Measurements from ENCODE around the gene ZNF732. TPM values are rescaled to one million over a fixed set of nuclear protein-coding genes. Genes with fewer than 3 reads are reported as not detected.

The ZNF732 gene
- total and polyA plus RNA-seq, 2 experiments from 2014 or later: not detected

GRCh38 chr4:223913-224497 is 81.3 kb downstream of the ZNF732 start:
- no peaks in the 10 kb centered on the region for H3K4me1 ChIP-seq (ENCODE audit: insufficient read depth)
- no peaks in the 10 kb centered on the region for H3K27me3 ChIP-seq
- no peak overlapping the region for H3K4me3 ChIP-seq
- WGBS (ENCODE audit: low lambda C conversion rate, missing lambda C conversion rate): 92% methylated on average over 1 of the region's 1 CpG
- H3K4me2 ChIP-seq: no peak overlapping the region
- no peaks in the 10 kb centered on the region for H3K9me2 ChIP-seq (replicated peaks; ENCODE audit: insufficient read depth)
- H3K9me3 ChIP-seq (ENCODE audit: low read depth): peaks cover 3% of the 10 kb centered on the region
- H3K79me2 ChIP-seq: no peaks in the 10 kb centered on the region
- H2AFZ ChIP-seq: no peak overlapping the region
- no peak for DNase-seq (ENCODE audit: low spot score)
- H4K20me1 ChIP-seq (ENCODE audit: insufficient read depth, poor library complexity, severe bottlenecking): no peaks in the 10 kb centered on the region
- no peaks in the 10 kb centered on the region for H3K36me3 ChIP-seq (replicated peaks; ENCODE audit: insufficient read depth, low read depth)
- TF ChIP-seq EZH2phosphoT487 (IDR thresholded peaks at IDR 0.05; ENCODE audit: low read depth, severe bottlenecking, unreplicated experiment): no peak
- TF ChIP-seq, protein P1, sequence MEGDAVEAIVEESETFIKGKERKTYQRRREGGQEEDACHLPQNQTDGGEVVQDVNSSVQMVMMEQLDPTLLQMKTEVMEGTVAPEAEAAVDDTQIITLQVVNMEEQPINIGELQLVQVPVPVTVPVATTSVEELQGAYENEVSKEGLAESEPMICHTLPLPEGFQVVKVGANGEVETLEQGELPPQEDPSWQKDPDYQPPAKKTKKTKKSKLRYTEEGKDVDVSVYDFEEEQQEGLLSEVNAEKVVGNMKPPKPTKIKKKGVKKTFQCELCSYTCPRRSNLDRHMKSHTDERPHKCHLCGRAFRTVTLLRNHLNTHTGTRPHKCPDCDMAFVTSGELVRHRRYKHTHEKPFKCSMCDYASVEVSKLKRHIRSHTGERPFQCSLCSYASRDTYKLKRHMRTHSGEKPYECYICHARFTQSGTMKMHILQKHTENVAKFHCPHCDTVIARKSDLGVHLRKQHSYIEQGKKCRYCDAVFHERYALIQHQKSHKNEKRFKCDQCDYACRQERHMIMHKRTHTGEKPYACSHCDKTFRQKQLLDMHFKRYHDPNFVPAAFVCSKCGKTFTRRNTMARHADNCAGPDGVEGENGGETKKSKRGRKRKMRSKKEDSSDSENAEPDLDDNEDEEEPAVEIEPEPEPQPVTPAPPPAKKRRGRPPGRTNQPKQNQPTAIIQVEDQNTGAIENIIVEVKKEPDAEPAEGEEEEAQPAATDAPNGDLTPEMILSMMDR (IDR thresholded peaks at IDR 0.05; ENCODE audit: poor library complexity): no peak
- TF ChIP-seq EZH2 (IDR thresholded peaks at IDR 0.05; ENCODE audit: borderline replicate concordance): no peak
- H3K27ac ChIP-seq: no peak overlapping the region

MicroRNAs within 50 kb of the gene (microRNA counts, 767-probe panel; counts per million panel counts)
- not detected for microRNA hsa-miR-571

Small RNA genes within 50 kb of the gene (microRNA-seq; reads per million reads assigned to microRNA genes)
- gene MIR571: not detected

Small RNA genes within 50 kb of the gene (small RNA-seq; reads per million reads assigned to genes)
- gene AC079140.2: 0.25 reads per million
- not detected for gene MIR571

Other genes starting within 250 kb of the ZNF732 start
- 4.2 and 4.7 TPM in 2 replicates for gene ZNF718, start 181.0 kb downstream of the ZNF732 start, total RNA-seq
- gene ZNF718, start 181.0 kb downstream of the ZNF732 start, polyA plus RNA-seq: 2.3 and 2.5 TPM in 2 replicates
- 12.8 and 20.3 TPM in 2 replicates for gene ZNF141, start 32.3 kb upstream of the ZNF732 start, total RNA-seq
- gene ZNF141, start 32.3 kb upstream of the ZNF732 start, polyA plus RNA-seq: 3.7 and 7.4 TPM in 2 replicates
- 16.3 and 21.6 TPM in 2 replicates for gene ZNF721, start 193.7 kb upstream of the ZNF732 start, total RNA-seq
- 13.2 and 15.0 TPM in 2 replicates for gene ZNF721, start 193.7 kb upstream of the ZNF732 start, polyA plus RNA-seq
- gene PIGG, start 193.7 kb upstream of the ZNF732 start, total RNA-seq: 26.6 and 28.3 TPM in 2 replicates
- gene PIGG, start 193.7 kb upstream of the ZNF732 start, polyA plus RNA-seq: 46.9 and 58.1 TPM in 2 replicates

Data from hepatocyte (in vitro differentiated cells).